Osteoblast (primary cell): ENCODE measurements around the gene PPP3CB. TPM values are rescaled to one million over a fixed set of nuclear protein-coding genes. Genes with fewer than 3 reads are reported as not detected.
A peak's percentile ranks its signal among the peaks of the same experiment; 100 is the strongest.

ENCODE experiments used
- DNase-seq: peaks from one replicate; pipeline ENCODE4 v3.0.0; 2011; ENCODE audit warnings: low spot score, mixed read lengths; ENCODE audit not compliant: insufficient read length; ENCODE audit errors: missing footprints
- H2AFZ ChIP-seq: 2 replicates; pipeline ENCODE4 v1.6.0; 2011; ENCODE audit warnings: mild to moderate bottlenecking, low read length
- H3K27ac ChIP-seq: 2 replicates; pipeline ENCODE4 v1.5.1; 2011; ENCODE audit warnings: mild to moderate bottlenecking, low read depth, low read length, moderate library complexity
- H3K27me3 ChIP-seq: 2 replicates; pipeline ENCODE4 v1.6.0; 2012; ENCODE audit warnings: mild to moderate bottlenecking, control low read depth, inconsistent platforms, low read length, moderate library complexity; ENCODE audit not compliant: insufficient read depth
- H3K36me3 ChIP-seq: 2 replicates; pipeline ENCODE4 v1.5.1; 2011; ENCODE audit warnings: mild to moderate bottlenecking, low read length, control low read depth, moderate library complexity; ENCODE audit not compliant: insufficient read depth
- H3K4me1 ChIP-seq: 2 replicates; pipeline ENCODE4 v1.5.1; 2011; ENCODE audit warnings: mild to moderate bottlenecking, low read length, control low read depth, moderate library complexity; ENCODE audit not compliant: insufficient read depth
- H3K4me2 ChIP-seq: 2 replicates; pipeline ENCODE4 v1.6.0; 2011; ENCODE audit warnings: mild to moderate bottlenecking, low read length; ENCODE audit not compliant: insufficient read depth
- H3K4me3 ChIP-seq: fragments of 200-600 bp; sonication (generic); 3 replicates; pipeline ENCODE4 v1.5.1; 2012; ENCODE audit warnings: mild to moderate bottlenecking, low read length, inconsistent platforms; ENCODE audit not compliant: insufficient read depth
- H3K79me2 ChIP-seq: 2 replicates; pipeline ENCODE4 v1.6.0; 2012; ENCODE audit warnings: mild to moderate bottlenecking, low read length, control low read depth, inconsistent platforms; ENCODE audit not compliant: insufficient read depth
- H3K9me3 ChIP-seq: 2 replicates; pipeline ENCODE4 v1.5.1; 2011; ENCODE audit warnings: low read depth, low read length, control low read depth
- H4K20me1 ChIP-seq: 2 replicates; pipeline ENCODE4 v1.6.0; 2012; ENCODE audit warnings: mild to moderate bottlenecking, low read length, control low read depth; ENCODE audit not compliant: insufficient read depth
- total RNA-seq: library from RNA; depleted of rRNA; stranded (reverse); fragments of >200 nt; gene quantifications from 2 replicates; pipeline ENCODE4 v1.2.3, GENCODE V29; 2012
- TF ChIP-seq, protein P1 (sequence below): IDR thresholded peaks from 2 replicates; pipeline ENCODE4 v1.5.1; 2011; ENCODE audit warnings: mild to moderate bottlenecking, low read depth, low read length, moderate library complexity; ENCODE audit errors: extremely low read depth

PPP3CB gene
- total RNA-seq, 1 donor, result 34.7 TPM

DNA sequence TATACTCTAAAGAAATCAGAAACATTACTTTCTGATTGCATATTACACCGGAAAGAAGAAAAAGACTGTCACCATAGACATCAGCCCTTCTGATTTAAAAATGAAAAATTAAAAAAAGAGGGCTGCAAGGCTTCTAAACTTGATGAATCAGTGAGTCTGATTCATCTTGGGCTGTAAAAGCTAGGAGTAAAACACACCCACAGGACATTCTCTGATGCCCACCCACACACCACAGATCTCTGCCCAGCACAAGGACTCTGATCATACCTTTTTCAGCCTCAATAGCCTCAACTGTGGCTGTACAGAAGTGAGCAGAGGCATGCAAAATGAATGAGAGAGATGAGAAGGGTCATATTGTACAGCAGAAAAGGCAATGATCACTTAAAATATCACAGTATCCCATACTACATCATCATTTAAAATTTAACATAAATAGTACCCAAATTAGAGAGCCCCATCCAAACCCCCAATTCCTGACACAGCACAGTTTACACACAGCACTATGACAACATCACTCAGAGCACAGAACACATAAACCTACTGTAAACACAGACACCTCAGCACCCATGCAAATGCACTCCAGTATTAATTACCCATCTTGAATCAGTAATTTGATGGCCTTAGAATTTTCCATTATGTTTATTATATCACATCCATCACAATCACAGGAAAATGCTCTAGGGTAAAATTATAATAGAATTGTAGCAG, 56.1 kb downstream of the PPP3CB start:
- no peak overlapping the region for H3K4me3 ChIP-seq
- no peaks in the 10 kb centered on the region for H3K27me3 ChIP-seq
- peaks cover 25% of the 10 kb centered on the region for H3K36me3 ChIP-seq
- TF ChIP-seq, protein P1, sequence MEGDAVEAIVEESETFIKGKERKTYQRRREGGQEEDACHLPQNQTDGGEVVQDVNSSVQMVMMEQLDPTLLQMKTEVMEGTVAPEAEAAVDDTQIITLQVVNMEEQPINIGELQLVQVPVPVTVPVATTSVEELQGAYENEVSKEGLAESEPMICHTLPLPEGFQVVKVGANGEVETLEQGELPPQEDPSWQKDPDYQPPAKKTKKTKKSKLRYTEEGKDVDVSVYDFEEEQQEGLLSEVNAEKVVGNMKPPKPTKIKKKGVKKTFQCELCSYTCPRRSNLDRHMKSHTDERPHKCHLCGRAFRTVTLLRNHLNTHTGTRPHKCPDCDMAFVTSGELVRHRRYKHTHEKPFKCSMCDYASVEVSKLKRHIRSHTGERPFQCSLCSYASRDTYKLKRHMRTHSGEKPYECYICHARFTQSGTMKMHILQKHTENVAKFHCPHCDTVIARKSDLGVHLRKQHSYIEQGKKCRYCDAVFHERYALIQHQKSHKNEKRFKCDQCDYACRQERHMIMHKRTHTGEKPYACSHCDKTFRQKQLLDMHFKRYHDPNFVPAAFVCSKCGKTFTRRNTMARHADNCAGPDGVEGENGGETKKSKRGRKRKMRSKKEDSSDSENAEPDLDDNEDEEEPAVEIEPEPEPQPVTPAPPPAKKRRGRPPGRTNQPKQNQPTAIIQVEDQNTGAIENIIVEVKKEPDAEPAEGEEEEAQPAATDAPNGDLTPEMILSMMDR, result no peak
- peak; percentile 76 for DNase-seq
- H3K9me3 ChIP-seq, result no peaks in the 10 kb centered on the region
- peak overlapping the region; percentile 46 for H3K27ac ChIP-seq
- no peak overlapping the region for H2AFZ ChIP-seq
- no peaks in the 10 kb centered on the region for H4K20me1 ChIP-seq
- peak overlapping the region; percentile 64 for H3K4me2 ChIP-seq
- H3K4me1 ChIP-seq, result peaks cover 24% of the 10 kb centered on the region
- H3K79me2 ChIP-seq, result no peaks in the 10 kb centered on the region

DNA sequence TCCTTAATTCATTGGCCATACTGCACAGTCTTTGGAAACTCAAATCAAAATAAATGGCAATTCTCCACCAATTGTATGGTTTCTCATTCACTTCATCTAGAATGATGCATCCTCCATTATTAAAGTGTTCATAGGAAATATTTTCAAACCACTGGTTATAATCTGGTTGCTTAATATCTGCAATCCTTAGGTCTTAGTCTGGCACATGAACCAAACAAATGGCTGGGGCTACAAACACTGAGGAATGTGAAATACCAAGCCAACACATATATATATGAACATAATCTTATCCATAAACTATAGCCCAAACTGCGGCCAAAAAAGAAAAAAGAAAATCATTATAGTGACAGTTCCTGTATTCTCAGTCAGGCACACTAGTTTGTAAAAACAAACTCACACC, 56.8 kb downstream of the PPP3CB start:
- H3K27me3 ChIP-seq, result no peaks in the 10 kb centered on the region
- no peak overlapping the region for H3K4me3 ChIP-seq
- no peak overlapping the region for H2AFZ ChIP-seq
- no peaks in the 10 kb centered on the region for H3K9me3 ChIP-seq
- peaks cover 22% of the 10 kb centered on the region for H3K36me3 ChIP-seq
- peak overlapping the region; percentile 46 for H3K27ac ChIP-seq
- H3K4me1 ChIP-seq, result peaks cover 24% of the 10 kb centered on the region
- H4K20me1 ChIP-seq, result no peaks in the 10 kb centered on the region
- TF ChIP-seq, protein P1, result no peak
- no peaks in the 10 kb centered on the region for H3K79me2 ChIP-seq
- H3K4me2 ChIP-seq, result peak overlapping the region; percentile 64
- DNase-seq, result no peak

DNA sequence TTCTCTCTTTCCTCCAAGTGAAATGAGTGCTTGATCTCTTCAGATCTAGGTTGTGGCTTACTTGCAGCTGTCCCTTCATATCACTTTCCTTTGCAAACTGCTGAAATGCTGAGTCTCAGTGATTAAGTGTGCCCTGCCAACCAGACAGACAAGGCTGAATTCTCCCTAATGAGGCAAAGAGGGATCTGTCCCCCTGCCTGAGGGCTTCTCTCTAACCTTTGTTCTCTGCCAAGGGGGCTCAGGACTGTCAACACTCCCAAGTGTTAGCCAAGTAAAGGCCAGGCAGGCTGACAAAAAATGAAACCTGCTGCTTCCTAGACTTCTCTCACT, 62.3 kb downstream of the PPP3CB start, which contains the start of gene MSS51:
Gene MSS51 (minus strand): TSS at position 24 of the 330 bp plus-strand sequence. CDS start 5,277 bp downstream, outside the sequence.
- H3K27ac ChIP-seq, result no peak within 1 kb of the TSS
- no peak for DNase-seq
- H3K4me1 ChIP-seq, result peaks cover under 1% of the 10 kb centered on the region
- TF ChIP-seq, protein P1, result no peak
- H3K4me3 ChIP-seq, result no peak within 1 kb of the TSS
- H3K36me3 ChIP-seq, result peaks cover 47% of the 10 kb centered on the region
- no peaks in the 10 kb centered on the region for H3K27me3 ChIP-seq
- H2AFZ ChIP-seq, result no peak within 1 kb of the TSS
- no peak within 1 kb of the TSS for H3K4me2 ChIP-seq
- H4K20me1 ChIP-seq, result no peaks in the 10 kb centered on the region
- no peaks in the 10 kb centered on the region for H3K79me2 ChIP-seq
- H3K9me3 ChIP-seq, result no peaks in the 10 kb centered on the region

DNA sequence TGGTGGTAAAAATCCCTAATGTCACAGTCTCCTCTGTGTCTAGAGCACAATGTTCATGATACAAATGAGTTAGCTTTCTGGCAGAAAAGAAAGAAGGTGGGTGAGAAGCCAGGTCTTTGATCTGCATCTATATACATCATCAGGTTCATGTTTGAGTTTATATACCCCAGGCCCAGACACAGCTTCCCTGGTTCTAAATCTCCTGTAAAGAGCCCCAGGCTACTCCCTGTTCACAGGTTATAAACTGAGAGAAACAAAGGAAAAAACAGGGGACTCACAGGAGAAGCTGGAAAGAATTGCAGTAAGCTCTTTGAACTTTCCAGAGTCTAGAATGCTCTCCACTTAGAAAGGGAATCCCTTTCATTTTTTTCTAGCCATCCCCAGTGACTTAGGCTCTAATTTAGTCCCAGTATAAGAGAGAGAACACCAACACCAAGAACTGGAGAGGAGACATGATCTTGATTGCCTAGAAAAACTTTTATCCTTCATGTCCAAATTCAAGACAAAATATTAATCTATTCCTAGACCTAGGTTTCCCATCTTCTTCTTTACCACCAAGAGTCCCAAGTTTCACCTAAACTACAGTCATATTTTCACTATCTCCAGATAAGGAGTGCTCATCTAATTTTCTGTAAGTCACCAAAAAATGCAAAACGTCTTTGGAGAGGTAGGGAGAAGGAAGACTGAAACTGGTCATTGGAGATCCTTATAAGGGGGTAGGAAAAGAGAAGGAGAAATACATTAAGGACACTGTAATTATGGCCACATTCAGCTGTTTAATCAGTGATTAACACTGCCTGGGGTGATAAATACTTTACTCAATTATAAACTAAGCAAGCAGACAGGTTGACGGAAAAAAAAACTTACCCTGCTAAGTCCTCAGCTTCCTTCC, 62.9 kb downstream of the PPP3CB start:
- no peak overlapping the region for H3K4me3 ChIP-seq
- H3K4me2 ChIP-seq, result no peak overlapping the region
- TF ChIP-seq, protein P1, result no peak
- no peaks in the 10 kb centered on the region for H3K27me3 ChIP-seq
- H2AFZ ChIP-seq, result no peak overlapping the region
- no peaks in the 10 kb centered on the region for H4K20me1 ChIP-seq
- no peaks in the 10 kb centered on the region for H3K79me2 ChIP-seq
- peaks cover 50% of the 10 kb centered on the region for H3K36me3 ChIP-seq
- H3K4me1 ChIP-seq, result no peaks in the 10 kb centered on the region
- DNase-seq, result no peak
- no peaks in the 10 kb centered on the region for H3K9me3 ChIP-seq
- H3K27ac ChIP-seq, result no peak overlapping the region
